Stimulated activated CD8-positive, alpha-beta memory T cell treated with anti-CD3 and anti-CD28 coated beads, Interleukin-7, amount 100 ng/mL, for 4 hours (primary cell): Measurements from ENCODE around the gene RERE.

Experiments
- DNase-seq, 2 donors: peaks; one replicate each; pipeline ENCODE4 v3.0.0-alpha.2; 2020; ENCODE audit warnings: low read depth in 2 of 2

Gene RERE

GRCh38 chr1:8817412-8818324, at the start of gene RERE:
TSS of gene RERE (minus strand) at chr1:8817640.
- DNase-seq: peak; percentile 88 to 94

- no peak for DNase-seq
These were observed 49.5 kb upstream of the RERE start for GRCh38 chr1:8866792-8867415.

- DNase-seq: no peak
These were observed 48.8 kb upstream of the RERE start for GRCh38 chr1:8866173-8866791.

- no peak for DNase-seq
These were observed 47.4 kb upstream of the RERE start for GRCh38 chr1:8864713-8865344.

GRCh38 chr1:8863794-8864233, 46.4 kb upstream of the RERE start:
- no peak for DNase-seq

GRCh38 chr1:8863138-8863537, 45.7 kb upstream of the RERE start:
- no peak for DNase-seq

- DNase-seq: peak in 1 of 2 donors; percentile 28
These were observed 45.1 kb upstream of the RERE start for GRCh38 chr1:8862528-8862927.

- no peak for DNase-seq
These were observed 43.5 kb upstream of the RERE start for GRCh38 chr1:8860738-8861516.

GRCh38 chr1:8858888-8859706, 41.7 kb upstream of the RERE start:
- peak in 1 of 2 donors; percentile 31 for DNase-seq

- no peak for DNase-seq
These were observed 40.8 kb upstream of the RERE start for GRCh38 chr1:8858112-8858668.

- DNase-seq: no peak
These were observed 39.4 kb upstream of the RERE start for GRCh38 chr1:8856689-8857412.

GRCh38 chr1:8854240-8854639, 36.8 kb upstream of the RERE start:
- no peak for DNase-seq

GRCh38 chr1:8851060-8851459, 33.6 kb upstream of the RERE start:
- DNase-seq: no peak

GRCh38 chr1:8848663-8849386, 31.4 kb upstream of the RERE start:
- DNase-seq: peak; percentile 44 to 58

- DNase-seq: no peak
These were observed 30.6 kb upstream of the RERE start for GRCh38 chr1:8847990-8848389.

GRCh38 chr1:8846263-8846662, 28.8 kb upstream of the RERE start:
- no peak for DNase-seq

GRCh38 chr1:8845104-8846097, 28.0 kb upstream of the RERE start:
- no peak for DNase-seq
